GM19328 (cell line): Measurements from ENCODE around the gene AEBP2.
"Not testable (repeated sequence)": the region's sequence is repeated elsewhere in the genome, so short reads cannot be mapped to it uniquely, and the experiment has no call there.

Experiments
- ATAC-seq: cut with Tn5 transposase; IDR thresholded peaks from one replicate; pipeline ENCODE4 v1.9.1; 2021; ENCODE audit warnings: mild to moderate bottlenecking, moderate library complexity; ENCODE audit not compliant: unreplicated experiment

AEBP2 gene

DNA sequence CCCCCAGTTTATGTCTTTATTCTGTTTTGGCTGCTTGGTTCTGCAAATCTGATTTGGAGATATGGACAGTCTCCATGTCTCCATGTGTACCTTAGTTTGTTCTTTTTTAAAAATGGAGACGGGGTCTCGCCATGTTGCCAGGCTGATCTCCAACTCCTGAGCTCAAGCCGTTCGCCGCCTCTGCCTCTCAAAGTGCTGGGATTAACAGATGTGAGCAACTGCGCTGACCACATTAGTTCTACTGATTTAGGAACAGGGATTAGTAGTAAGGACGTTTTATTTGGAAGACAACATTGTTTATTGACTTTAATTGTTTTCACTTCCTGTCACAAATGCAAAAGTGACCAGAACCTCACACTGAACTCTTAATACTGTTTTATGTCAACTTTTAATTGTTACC, 14.7 kb downstream of the AEBP2 start:
- no peak for ATAC-seq

DNA sequence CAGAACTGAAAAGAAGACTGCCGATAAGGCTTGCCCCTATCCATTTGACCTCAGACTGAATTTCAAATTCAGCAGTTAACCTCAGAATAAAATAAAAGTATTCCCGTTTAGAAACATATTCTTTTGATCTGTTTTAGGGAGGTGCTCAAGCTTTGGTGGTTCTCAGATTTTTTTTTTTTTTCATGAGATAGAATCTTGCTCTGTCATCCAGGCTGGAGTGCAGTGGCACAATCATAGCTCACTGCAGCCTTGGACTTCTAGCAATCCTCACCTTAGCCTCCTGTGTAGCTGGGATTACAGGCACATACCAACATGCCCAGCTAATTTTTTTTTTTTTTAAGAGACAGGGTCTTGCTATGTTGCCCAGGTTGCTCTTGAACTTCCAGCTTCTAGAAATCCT, 15.5 kb downstream of the AEBP2 start:
- ATAC-seq, result no peak

DNA sequence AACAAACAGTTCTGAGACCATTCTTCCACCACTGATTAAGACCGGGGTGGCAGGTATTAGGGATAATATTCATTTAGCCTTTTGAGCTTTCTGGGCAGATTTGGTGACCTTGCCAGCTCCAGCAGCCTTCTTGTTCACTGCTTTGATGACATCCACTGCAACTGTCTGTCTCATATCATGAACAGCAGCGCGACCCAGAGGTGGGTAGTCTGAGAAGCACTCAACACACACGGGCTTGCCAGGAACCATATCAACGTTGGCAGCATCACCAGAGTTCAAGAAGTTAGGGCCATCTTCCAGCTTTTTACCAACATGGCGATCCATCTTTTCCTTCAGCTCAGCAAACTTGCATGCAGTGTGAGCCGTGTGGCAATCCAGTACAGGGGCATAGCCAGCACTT, 16.9 kb downstream of the AEBP2 start:
- no peak for ATAC-seq

DNA sequence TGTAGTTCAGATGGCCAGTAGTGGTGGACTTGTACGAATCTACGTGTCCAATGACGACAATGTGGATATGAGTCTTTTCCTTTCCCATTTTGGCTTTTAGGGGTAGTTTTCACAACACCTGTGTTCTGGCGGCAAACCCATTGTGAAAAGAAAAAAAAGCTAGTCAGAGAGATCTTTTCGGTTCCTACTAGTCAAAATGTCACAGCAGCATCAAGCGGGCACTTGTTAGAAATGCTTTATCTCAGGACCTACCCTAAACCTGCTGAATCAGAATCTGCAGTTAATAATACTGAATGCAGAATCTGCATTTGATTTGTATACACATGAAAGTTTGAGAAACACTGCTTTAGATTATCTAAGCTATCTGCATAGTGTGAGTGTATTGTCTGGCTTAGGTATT, 18.3 kb downstream of the AEBP2 start:
- ATAC-seq, result no peak

DNA sequence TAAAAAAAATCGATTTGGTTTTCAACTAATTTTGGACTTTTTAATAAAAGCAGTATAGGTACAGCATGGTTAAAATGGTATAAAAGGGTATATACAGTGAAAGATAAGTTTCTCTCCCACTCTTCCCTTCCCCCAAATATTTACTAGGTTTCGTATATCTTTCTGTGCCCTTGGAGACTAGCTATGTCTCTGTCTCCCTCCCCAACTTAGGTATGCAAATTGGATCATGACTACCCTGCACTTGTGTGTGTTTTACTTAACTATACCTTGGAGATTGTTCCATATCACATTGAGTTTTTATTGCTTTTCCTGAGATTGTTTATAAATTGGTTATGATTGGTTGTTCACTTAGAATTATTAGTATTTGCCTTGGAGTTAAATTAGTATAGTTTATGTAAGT, 19.4 kb downstream of the AEBP2 start:
- ATAC-seq, result no peak

DNA sequence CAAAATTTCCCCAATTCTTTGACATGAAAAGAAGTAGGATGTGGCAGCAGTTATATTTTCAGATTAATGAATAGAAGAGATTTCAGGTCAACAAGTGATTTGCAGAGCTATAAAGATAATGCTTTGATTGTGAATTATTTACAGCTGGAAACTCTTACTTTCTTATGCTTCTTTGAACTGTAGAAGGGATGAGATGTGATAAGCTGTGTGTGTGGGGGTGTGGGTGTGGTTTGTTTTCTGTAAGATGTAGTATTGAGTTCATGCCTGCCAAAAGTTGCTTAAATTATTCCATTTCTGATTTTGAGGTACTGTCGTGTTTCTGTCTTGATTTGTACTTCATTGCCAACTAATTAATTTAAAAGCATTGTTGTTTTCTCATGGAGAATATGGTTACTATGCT, 22.7 kb downstream of the AEBP2 start:
- ATAC-seq, result no peak

DNA sequence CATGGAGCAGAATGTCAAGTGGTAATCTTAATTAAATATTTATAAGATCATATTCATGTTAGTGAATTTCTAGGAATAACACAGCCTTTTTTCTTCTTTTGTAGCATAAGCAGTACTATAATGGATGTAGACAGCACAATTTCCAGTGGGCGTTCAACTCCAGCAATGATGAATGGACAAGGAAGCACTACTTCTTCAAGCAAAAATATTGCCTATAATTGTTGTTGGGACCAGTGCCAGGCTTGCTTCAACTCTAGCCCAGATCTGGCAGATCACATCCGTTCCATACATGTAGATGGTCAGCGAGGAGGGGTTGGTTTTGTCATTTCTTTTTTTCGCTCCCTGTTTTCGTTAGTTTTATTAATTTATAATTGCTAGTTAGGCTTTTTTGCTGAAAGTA, 23.1 kb downstream of the AEBP2 start:
- no peak for ATAC-seq

DNA sequence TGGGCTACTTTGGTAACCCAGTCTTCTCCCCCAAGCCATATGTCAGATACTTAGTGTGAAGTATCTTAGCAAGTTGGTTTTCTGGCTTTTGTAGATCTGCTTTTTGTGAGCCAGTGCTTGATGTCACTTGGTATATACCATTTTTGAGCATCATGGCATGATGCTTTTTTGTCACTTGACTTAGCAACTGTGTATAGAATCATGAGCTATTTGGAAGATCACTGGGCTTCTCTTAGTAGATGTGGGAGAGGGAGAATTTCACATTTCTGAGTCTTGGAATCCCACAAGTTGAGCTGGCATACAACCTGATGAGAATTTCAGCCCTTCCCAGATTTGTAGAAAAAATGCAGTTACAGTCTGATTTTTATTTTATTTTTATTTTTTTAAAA, 24.9 kb downstream of the AEBP2 start:
- no peak for ATAC-seq

DNA sequence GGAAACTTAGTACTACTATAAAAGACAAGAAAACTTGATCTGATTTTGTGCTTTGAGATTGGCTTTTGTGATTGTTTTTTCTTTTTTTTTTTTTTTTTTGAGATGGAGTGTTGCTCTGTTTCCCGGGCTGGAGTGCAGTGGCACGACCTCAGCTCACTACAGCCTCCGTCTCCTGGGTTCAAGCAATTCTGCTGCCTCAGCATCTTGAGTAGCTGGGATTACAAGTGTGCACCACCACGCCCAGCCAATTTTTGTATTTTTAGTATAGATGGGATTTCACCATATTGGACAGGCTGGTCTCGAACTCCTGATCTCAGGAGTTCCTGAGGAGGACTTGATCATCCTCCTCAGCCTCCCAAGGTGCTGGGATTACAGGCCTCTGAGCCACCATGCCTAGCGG, 26.4 kb downstream of the AEBP2 start:
- no peak for ATAC-seq

DNA sequence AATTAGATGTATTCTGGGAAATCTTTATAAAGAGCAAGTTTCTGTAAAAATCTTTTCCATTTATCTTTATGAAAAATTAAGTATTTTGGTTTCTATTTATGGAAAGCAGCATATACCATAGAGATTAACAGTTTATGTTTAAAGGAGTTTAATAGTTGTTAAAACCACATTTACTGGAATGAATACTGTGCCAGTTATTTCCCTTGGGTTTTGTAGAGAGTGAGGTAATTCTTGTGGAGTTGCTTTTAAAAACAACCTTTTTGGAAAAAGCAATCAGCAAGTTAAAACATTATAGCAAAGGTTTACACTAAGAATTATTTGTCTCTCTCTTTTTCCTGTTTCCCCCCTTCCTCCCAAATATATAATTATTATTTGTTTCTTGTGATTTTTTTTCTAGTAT, 34.9 kb downstream of the AEBP2 start:
- ATAC-seq, result no peak

DNA sequence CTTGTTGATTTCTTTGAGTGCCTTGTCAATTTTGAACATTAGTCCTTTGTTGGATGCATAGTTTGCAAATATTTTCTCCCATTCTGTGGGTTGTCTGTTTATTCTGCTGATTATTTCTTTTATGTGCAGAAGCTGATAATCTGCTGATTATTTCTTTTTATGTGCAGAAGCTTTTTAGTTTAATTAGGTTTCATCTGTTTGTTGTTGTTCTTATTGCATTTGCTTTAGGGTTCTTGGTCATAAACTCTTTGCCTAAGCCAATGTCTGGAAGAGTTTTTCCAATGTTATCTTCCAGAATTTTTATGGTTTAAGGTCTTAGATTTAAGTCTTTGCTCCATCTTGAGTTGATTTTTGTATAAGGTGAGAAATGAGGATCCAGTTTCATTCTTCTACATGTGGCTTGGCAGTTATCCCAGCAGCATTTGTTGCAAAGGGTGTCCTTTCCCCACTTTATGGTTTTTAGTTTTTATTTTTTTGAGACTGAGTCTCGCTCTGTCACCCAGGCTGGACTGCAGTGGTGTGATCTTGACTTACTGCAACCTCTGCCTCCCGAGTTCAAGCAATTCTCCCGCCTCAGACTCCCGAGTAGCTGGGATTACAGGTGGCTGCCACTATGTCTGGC, 36.7 kb downstream of the AEBP2 start:
- not testable (repeated sequence) for ATAC-seq

DNA sequence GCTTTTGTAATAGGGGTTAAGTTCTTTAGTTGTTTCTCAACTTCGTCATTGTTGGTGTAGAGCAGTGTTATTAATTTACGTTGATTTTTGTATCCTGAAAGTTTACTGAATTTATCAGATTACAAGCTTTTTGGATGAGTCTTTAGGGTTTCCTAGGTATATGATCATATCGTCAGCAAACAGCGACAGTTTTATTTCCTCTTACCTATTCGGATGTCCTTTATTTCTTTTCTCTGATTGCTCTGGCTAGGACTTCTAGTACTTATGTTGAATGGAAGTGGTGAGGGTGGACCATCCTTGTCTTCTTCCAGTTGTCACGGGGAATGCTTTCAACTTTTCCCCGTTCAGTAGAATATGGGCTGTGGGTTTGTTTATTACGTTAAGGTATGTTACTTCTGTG, 37.8 kb downstream of the AEBP2 start:
- no peak for ATAC-seq

DNA sequence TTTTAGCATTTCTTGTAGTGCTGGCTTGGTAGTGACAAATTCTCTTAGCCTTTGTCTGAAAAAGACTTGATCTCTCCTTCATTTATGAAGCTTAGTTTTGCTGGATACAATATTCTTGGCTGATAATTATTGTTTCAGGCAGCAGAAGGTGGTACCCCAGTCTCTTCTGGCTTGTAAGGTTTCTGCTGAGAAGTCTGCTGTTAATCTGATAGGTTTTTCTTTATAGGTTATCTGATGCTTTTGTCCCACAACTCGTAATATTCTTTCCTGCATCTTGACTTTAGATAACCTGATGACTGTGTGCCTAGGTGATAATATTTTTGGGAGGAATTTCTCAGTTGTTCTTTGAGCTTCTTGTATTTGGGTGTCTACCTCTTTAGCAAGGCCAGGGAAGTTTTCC, 41.2 kb downstream of the AEBP2 start:
- no peak for ATAC-seq

DNA sequence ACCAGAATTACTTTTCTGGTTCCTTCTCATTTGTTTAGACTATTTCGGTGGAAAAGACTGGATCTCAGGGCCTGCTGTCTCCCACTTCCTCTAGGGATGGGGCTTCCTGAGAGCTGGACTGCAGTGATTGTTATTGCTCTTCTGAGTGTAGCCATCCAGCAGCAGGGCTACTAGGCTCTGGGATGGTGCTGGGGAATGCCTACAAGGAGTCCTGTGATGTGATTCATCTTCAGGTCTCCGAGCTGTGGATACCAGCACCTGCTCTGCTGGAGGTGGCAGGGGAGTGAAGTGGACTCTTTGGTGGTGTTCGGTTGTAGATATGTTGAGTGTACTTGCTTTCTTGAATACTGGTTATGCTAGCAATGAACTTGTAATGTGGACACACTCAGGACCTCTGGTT, 42.7 kb downstream of the AEBP2 start:
- ATAC-seq, result no peak

DNA sequence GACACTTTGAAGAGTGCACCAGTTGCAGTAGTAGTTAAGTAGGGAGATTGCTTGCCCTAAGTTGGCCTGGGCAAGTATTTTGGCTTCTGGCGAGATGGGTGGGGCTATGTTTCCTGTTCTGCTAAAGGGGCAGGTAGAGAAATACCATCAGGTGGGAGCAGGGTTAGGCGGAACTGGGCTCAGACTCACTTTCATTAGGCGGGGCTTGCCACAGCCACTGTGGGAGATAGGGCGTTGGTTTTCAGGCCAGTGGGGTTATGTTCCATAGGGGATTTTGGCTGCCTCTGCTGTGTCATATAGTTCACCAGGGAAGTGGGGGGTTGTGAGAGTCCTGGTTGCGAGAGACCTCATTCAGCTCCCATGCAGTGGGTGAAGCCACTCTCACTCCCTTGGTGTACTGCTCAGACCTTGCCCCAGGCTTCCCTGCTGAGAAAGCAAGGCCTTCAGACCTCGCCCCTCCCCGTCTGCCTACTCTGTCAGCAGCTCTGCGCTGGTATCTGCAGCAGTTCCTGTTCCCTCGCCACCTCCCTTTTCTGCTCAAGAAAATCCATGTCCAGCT, 43.3 kb downstream of the AEBP2 start:
- peak; percentile 80 for ATAC-seq

DNA sequence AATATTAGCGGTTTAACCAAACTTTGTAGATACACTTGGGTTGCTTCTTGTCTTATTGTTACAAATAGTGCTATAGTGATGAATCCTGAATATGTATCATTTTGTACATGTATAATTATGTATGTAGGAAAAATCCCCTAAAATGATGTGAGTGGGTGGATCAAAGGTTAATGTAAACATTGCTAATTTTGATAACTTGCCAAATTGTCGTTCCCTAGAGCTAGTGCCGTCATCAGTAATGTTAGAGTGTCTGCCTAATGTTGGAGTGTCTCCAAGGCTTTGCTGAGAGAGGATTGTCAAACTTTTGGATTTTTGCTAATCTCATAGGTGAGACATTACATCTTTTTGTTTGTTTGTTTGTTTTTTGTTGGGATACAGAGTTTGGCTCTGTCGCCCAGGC, 44.4 kb downstream of the AEBP2 start:
- ATAC-seq, result no peak

DNA sequence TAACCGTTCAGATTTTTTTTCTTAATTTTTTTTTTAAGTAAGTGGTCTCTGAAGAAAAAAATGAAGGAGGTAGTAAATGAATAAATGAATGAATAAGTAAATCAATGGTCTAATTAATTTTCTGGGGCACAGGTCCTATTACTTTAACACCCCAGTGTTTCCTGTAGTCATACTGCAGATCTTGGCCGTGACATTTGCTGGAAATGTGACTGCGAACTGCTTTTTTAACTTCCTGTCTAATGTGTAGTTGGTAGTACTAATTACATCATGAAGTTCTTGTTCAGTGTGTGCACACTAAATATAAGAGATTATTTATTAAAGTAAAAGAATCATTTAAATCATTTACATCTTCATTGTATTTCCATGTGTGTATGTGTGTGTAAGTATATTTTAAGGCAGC, 45.4 kb downstream of the AEBP2 start:
- ATAC-seq, result no peak

DNA sequence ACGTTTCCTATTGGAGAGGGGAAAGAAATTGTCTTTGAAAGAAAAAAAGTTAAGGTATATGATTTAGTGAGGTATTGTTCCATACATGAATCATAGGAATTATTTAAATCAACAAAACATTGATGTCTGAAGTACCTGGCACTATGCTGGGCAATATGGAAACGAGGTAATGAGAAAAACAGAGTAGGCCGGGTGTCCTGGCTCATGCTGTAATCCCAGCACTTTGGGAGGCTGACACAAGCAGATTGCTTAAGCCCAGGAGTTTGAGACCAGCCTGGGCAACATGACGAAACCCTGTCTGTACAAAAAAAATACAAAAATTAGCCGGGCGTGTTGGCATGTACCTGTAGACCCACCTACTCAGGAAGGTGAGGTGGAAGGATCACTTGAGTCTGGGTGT, 45.9 kb downstream of the AEBP2 start:
- ATAC-seq, result no peak

DNA sequence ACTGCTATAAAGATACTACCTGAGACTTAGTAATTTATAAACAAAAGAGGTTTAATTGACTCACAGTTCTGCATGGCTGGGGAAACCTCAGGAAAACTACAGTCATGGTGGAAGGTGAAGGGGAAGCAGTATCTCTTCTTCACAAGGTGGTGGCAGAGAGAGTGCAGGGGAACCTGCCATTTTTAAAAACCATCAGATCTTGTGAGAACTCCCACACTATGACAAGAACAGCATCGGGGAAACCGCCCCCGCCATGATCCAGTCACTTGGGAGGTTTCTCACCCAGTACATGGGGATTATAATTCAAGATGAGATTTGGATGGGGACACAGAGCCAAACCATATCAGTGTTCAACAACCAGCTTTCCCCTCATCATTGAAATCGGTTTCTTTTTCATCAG, 49.9 kb downstream of the AEBP2 start:
- no peak for ATAC-seq

DNA sequence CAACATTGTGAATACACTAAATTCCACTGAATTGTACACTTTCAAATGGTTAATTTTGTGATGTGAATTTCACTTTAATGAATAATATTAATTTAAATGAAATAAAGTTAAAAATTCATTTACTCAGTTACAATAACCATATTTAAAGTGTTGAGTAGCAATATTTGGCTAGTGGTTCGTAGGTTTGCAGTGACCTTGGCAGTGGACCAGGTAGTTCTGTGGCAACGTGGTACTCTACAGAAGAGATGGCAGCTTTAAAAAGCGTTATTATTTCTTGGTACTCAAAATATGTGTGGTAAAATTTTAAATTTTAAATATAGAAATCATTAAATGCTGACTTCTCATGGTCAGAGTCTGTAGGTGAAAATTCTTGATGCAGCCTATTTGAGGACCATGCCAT, 51.6 kb downstream of the AEBP2 start:
- no peak for ATAC-seq

DNA sequence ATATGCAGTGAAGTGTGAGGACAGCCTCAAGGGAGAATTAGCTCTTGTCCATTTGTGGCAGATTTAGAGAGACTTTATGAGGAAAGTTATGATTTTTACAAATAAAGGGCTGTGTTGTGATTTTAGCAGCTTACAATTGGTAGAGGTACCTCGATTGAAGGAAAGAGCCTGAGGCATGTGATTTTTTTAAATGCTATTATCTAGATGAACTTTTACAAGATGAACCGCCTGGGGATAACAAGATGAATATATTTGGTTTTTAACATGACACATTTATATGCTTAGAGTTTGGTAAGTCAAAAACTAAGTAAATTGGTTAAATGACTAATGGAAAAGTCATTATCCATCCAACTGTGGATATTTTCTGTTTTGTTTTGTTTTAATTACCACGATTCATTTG, 52.6 kb downstream of the AEBP2 start:
- ATAC-seq, result no peak

DNA sequence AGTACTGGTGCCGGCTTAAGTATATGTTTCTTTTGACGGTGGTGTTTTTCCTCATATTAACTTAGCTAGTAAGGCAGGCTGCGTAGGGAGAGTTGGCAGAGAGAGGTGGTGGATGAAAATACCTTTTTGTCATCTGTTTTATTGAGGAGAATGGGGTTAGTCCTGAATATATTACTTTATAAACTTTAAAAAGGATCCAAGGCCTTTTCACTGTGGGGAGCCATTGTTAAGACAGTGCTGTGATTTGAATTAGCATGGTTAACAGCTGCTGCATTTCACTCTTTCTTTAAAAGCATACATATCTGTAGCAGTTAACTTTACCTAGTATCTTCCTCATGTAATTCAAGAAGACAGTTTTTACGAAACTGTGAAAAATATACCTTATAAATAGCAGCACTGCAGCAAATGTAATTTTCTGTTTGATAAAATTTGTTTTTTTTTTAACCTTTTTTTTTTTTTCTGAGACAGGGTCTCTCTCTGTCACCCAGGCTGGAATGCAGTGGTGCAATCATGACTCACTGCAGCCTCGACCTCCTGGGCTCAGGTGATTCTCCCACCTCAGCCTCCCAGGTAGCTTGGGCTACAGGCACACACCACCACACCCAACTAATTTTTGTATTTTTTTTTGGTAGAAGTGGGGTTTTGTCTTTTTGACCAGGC, 57.1 kb downstream of the AEBP2 start:
- ATAC-seq, result no peak

DNA sequence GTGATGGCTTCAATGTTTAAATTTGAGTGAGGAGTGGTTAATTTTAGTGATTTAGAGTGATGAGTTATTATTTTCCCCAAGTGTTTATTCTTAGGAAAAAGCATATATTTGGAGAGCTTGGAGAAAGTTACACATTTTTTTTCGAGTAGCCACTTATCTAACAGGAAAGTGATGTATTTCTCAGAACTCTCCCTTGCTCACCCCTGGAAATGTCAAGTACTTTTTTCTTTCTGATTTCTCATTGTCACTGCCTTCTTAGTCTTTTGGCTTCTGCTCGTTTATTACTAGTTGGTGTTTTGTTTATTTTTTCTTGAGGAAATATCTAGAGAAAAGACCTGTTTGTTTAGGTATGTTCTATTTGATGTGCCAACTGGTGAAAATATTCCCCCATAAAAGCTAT, 58.8 kb downstream of the AEBP2 start:
- ATAC-seq, result no peak
